ENCODE results near the gene UST.

Gene UST

DNA sequence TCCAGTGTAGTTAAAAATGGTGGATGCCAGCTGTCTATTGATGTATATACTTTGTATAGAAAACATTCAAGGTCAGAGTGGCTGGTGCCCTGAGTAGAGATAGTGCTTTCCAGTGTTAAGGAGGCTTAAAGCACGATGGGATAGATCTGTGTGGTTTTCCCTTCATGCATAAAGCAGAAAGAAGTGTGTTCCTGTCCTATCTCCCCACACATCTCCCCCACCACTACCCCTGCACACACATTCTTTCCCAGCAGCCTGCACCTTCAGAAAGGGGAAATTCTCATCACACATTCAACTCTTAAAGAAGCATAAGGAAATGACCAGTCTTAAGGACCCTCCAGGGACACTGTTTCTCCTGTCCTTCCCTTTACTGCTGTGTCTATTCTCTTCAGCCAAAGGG is 349.0 kb downstream of the UST start:
- H3K27ac ChIP-seq: no peak overlapping the region
- no peak for TF ChIP-seq ZFX (IDR thresholded peaks at IDR 0.05)
- TF ChIP-seq, protein P1, sequence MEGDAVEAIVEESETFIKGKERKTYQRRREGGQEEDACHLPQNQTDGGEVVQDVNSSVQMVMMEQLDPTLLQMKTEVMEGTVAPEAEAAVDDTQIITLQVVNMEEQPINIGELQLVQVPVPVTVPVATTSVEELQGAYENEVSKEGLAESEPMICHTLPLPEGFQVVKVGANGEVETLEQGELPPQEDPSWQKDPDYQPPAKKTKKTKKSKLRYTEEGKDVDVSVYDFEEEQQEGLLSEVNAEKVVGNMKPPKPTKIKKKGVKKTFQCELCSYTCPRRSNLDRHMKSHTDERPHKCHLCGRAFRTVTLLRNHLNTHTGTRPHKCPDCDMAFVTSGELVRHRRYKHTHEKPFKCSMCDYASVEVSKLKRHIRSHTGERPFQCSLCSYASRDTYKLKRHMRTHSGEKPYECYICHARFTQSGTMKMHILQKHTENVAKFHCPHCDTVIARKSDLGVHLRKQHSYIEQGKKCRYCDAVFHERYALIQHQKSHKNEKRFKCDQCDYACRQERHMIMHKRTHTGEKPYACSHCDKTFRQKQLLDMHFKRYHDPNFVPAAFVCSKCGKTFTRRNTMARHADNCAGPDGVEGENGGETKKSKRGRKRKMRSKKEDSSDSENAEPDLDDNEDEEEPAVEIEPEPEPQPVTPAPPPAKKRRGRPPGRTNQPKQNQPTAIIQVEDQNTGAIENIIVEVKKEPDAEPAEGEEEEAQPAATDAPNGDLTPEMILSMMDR (conservative IDR thresholded peaks at IDR 0.05): no peak

DNA sequence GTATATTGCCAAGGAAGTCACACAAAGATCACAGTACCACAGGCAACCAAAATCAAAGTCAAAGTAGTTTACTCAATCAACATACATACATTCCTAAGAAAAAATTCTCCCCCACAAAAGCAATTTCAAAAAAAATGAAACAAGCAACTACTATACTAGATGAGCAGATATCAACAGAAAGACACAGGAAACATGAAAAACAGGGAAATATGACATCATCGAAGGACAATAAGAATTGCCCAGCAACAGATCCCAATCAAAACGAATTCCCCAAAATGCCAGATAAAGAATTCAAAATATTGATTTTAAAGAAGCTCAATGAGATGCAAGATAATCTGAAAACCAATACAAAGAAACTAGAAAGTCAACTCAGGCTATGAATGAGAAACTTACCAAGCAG is 351.0 kb downstream of the UST start:
- no peak overlapping the region for H3K27ac ChIP-seq
- no peak for TF ChIP-seq ZFX (IDR thresholded peaks at IDR 0.05)
- TF ChIP-seq, protein P1 (conservative IDR thresholded peaks at IDR 0.05): no peak

DNA sequence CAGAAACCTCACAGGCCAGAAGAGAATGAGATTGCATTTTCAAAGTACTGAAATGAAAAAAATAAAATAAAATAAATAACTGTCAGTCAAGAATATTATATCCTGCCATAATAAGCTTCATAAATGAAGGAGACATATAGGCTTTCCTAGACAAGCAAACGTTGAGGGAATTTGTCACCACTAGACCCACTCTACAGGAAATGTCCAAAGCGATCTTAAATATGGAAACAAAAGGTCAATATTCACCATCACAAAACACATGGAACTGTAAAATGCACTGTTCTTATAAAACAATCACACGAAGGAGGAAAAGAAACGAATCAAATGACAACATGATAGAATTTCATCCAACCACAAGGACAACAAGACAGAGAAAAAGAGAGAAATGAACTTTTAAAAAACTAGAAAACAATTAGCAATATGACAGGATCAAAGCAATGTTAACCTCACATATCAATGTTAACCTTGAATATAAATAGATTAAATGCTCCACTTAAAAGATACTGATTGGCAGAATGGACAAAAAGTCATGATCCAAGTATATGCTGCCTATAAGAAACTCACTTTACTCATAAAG is 352.0 kb downstream of the UST start:
- TF ChIP-seq, protein P1 (conservative IDR thresholded peaks at IDR 0.05): no peak
- TF ChIP-seq ZFX (IDR thresholded peaks at IDR 0.05): no peak
- H3K27ac ChIP-seq: no peak overlapping the region

DNA sequence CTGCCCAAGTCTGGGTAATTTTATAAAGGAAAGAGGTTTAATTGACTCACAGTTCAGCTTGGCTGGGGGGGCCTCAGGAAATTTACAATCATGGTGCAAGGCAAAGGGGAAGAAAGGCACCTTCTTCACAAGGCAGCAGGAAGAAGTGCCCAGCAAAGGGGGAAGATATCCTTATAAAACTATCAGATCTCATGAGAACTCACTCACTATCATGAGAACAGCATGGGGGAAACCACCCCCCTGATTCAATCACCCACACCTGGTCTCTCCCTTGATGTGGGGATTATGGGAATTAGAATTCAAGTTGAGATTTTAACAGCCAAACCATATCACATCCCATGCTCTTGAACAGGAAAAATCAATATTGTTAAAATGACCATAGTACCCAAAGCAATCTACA is 355.5 kb downstream of the UST start:
- TF ChIP-seq, protein P1 (conservative IDR thresholded peaks at IDR 0.05): no peak
- no peak for TF ChIP-seq ZFX (IDR thresholded peaks at IDR 0.05)
- peak overlapping the region; percentile 63; the same call in 1 of the 2 replicates for H3K27ac ChIP-seq

DNA sequence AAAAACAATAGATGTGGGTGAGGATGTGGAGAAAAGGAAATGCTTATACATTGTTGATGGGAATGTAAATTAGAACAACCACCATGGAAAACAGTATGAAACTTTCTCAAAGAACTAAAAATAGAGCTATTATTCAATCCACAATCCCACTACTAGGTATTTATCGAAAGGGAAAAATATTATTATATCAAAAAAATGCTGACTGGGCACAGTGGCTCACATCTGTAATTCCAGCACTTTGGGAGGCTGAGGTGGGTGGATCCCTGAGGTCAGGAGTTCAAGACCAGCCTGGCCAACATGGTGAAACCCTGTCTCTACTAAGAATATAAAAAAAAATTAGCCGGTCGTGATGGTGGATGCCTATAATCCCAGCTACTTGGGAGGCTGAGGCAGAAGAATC is 357.1 kb downstream of the UST start:
- H3K27ac ChIP-seq: peak overlapping the region; percentile 83

DNA sequence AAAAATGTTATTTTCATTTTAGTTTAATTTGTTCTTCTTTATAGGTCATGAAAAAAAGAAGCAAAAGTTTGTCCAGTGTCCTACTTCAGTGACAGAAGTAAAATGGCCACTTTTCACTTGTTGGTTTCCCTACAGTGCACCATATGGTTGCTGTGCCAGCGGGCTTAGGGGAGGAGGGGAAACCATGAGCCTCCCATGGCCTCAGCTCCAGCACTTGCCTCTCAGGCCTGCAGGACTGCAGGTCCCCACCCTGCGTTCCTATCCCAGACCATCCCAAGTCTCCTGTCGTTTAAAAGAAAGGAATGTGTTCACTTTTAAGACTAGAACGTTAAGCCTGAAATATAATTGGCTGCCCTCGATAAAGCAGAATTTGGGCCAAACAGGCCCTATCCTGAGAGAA is 360.7 kb downstream of the UST start:
- H3K27ac ChIP-seq: no peak overlapping the region

DNA sequence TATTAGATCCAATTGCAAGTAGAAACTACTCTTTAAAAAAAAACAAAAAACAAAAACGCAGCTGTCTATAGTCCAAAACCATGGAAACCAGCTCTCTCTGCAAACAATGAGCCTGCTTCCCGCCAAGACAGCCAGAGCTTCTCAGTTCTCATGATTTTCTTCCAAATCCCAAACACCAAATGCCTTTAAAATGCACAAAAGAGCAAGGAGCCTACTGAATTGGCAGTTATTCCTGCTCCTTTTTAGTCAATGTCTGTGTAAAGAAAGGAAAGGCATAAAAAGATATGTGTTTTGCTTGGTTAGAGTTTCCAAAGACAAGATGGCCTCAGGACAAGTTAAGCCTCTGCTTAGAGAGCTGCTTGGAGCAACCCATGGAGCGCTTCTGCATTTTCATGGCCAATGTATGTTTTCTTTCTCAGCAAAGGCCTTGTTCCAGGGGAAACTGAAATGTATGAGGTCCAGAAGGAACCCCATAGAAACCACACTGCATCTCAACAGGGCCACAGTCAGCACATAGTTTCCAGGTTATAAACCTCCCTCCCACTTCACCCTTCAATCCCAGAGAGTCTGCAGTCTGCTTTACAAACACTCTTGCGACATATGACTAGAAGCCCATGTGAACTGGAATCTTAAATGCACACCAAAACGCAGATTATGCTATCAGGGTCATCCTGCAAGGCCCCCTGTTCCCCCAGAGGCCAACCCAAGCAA is 361.4 kb downstream of the UST start:
- no peak overlapping the region for H3K27ac ChIP-seq
- TF ChIP-seq ZFX (IDR thresholded peaks at IDR 0.05): no peak
- TF ChIP-seq, protein P1 (conservative IDR thresholded peaks at IDR 0.05): no peak

More for the DNA sequence above, 360.7 kb downstream of the UST start:
- TF ChIP-seq ZFX (IDR thresholded peaks at IDR 0.05): no peak
- TF ChIP-seq, protein P1 (conservative IDR thresholded peaks at IDR 0.05): no peak

DNA sequence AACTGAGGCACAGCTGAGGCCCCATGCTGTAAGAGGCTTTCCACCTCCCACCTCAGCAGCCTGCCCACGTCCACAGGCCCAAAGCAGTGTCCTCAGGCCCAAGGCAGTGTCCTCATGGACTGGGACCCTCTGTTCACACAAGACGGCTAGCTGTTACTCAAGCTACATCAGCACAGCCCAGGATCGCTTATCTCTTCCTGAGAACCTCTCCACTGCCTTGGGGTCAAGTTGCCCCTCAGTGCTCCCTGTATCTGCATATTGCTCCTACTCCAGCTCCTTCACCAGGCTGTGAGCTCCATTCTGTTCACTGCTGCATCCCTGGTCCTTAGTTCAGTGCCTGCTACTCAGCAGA is 361.9 kb downstream of the UST start:
- TF ChIP-seq, protein P1 (conservative IDR thresholded peaks at IDR 0.05): no peak
- TF ChIP-seq ZFX (IDR thresholded peaks at IDR 0.05): no peak

More for the DNA sequence above, 361.9 kb downstream of the UST start:
- no peak overlapping the region for H3K27ac ChIP-seq

Data from C4-2B (cell line).